WTC11 (cell line): Measurements from ENCODE around the gene INPP4A.

Experiments used
- CDX4 ChIP-seq: fragments of 250-450 bp; sonication (Bioruptor Pico); IDR thresholded peaks from 2 replicates; pipeline ENCODE4 v1.9.0; 2021; ENCODE audit warnings: moderate library complexity, mild to moderate bottlenecking, inconsistent platforms, borderline replicate concordance
- CTCF ChIP-seq: fragments of 200-600 bp; IDR thresholded peaks from 2 replicates; pipeline ENCODE4 v1.8.0; 2022; ENCODE audit warnings: antibody characterized with exemption
- MAX ChIP-seq: sonication (generic); formaldehyde crosslinking; IDR thresholded peaks from 2 replicates; pipeline ENCODE4 v1.8.0; 2022; ENCODE audit warnings: mild to moderate bottlenecking, missing genetic modification reagents
- NR1H2 ChIP-seq: sonication (generic); formaldehyde crosslinking; IDR thresholded peaks from 2 replicates; pipeline ENCODE4 v1.9.0; 2021; ENCODE audit warnings: mild to moderate bottlenecking, moderate library complexity, missing genetic modification reagents
- PREB ChIP-seq: sonication (generic); formaldehyde crosslinking; IDR thresholded peaks from 2 replicates; pipeline ENCODE4 v1.8.1; 2022; ENCODE audit warnings: mild to moderate bottlenecking, missing genetic modification reagents, moderate library complexity, borderline replicate concordance
- TEAD1 ChIP-seq: sonication (generic); formaldehyde crosslinking; IDR thresholded peaks from 2 replicates; pipeline ENCODE4 v1.8.0; 2022; ENCODE audit warnings: mild to moderate bottlenecking, missing genetic modification reagents
- ZBTB21 ChIP-seq: sonication (generic); formaldehyde crosslinking; IDR thresholded peaks from 2 replicates; pipeline ENCODE4 v1.8.1; 2023; ENCODE audit warnings: mild to moderate bottlenecking, missing genetic modification reagents, borderline replicate concordance

- no peak for TF ChIP-seq CTCF
- no peak for TF ChIP-seq CDX4 (CRISPR knock-in tag)
- TF ChIP-seq ZBTB21: no peak
- TF ChIP-seq MAX (CRISPR knock-in tag): no peak
- no peak for TF ChIP-seq PREB (CRISPR knock-in tag)
- TF ChIP-seq NR1H2 (CRISPR knock-in tag): no peak
- TF ChIP-seq TEAD1: no peak
These were observed 99.2 kb downstream of the INPP4A start for GRCh38 chr2:98543842-98544241.
